Mesenchymal stem cell (in vitro differentiated cells and primary cell): ENCODE data around the gene REEP5.
A peak's percentile ranks its signal among the peaks of the same experiment; 100 is the strongest.

Source experiments
- DNase-seq: peaks from one replicate; pipeline ENCODE4 v3.0.0-alpha.2; 2013
- H2AFZ ChIP-seq: one replicate; pipeline ENCODE4 v1.6.1; 2013; ENCODE audit warnings: low read depth, mild to moderate bottlenecking, control low read depth, inconsistent platforms, low read length, moderate library complexity
- H2AK5ac ChIP-seq: 2 replicates; pipeline ENCODE4 v1.6.1; 2013; ENCODE audit warnings: low read length, moderate library complexity, mild to moderate bottlenecking, inconsistent platforms; ENCODE audit not compliant: severe bottlenecking
- H2BK120ac ChIP-seq: one replicate; pipeline ENCODE4 v1.6.1; 2013; ENCODE audit warnings: low read depth, mild to moderate bottlenecking, inconsistent platforms, low read length, moderate library complexity
- H2BK12ac ChIP-seq, 2 experiments: one replicate each; pipeline ENCODE4 v1.6.1; 2013; ENCODE audit warnings: inconsistent platforms in 2 of 2, low read length in 2 of 2, mild to moderate bottlenecking in 2 of 2, moderate library complexity in 2 of 2, control low read depth in 1 of 2
- H2BK15ac ChIP-seq: one replicate; pipeline ENCODE4 v1.6.1; 2013; ENCODE audit warnings: mild to moderate bottlenecking, low read depth, inconsistent platforms; ENCODE audit not compliant: poor library complexity, severe bottlenecking
- H2BK5ac ChIP-seq: 2 replicates; pipeline ENCODE4 v1.6.1; 2013; ENCODE audit warnings: low read depth, mild to moderate bottlenecking, low read length, control low read depth, inconsistent platforms; ENCODE audit not compliant: poor library complexity, severe bottlenecking
- H3K14ac ChIP-seq, 2 experiments: one replicate each; pipeline ENCODE4 v1.6.1; 2013; ENCODE audit warnings: inconsistent platforms in 2 of 2, low read length in 2 of 2, control low read depth in 1 of 2, mild to moderate bottlenecking in 1 of 2, moderate library complexity in 1 of 2
- H3K18ac ChIP-seq, 2 experiments: one replicate each; pipeline ENCODE4 v1.6.1; 2013; ENCODE audit warnings: inconsistent platforms in 2 of 2, low read length in 2 of 2, control low read depth in 1 of 2, low read depth in 1 of 2, mild to moderate bottlenecking in 1 of 2
- H3K23ac ChIP-seq, 2 experiments: one replicate each; pipeline ENCODE4 v1.6.1; 2013; ENCODE audit warnings: inconsistent platforms in 2 of 2, low read length in 2 of 2, mild to moderate bottlenecking in 2 of 2, moderate library complexity in 2 of 2, control low read depth in 1 of 2
- H3K27ac ChIP-seq: 2 replicates; pipeline ENCODE4 v1.5.1; 2013; ENCODE audit warnings: mild to moderate bottlenecking, moderate library complexity, low read length, control low read depth, inconsistent platforms; ENCODE audit not compliant: poor library complexity, severe bottlenecking
- H3K27me3 ChIP-seq, 2 experiments: 2 replicates each; pipeline versions ENCODE4 v1.6.1 to v1.7.0; 2013; ENCODE audit warnings: low read length in 2 of 2, mild to moderate bottlenecking in 2 of 2, moderate library complexity in 2 of 2, control low read depth in 1 of 2, inconsistent platforms in 1 of 2; ENCODE audit not compliant: control insufficient read depth in 1 of 2, insufficient read depth in 1 of 2
- H3K36me3 ChIP-seq, 2 experiments: 2 replicates each; pipeline versions ENCODE4 v1.6.1 to v1.7.0; 2013; ENCODE audit warnings: low read length in 2 of 2, control low read depth in 1 of 2, inconsistent platforms in 1 of 2, low read depth in 1 of 2, mild to moderate bottlenecking in 1 of 2; ENCODE audit not compliant: insufficient read depth in 2 of 2, control insufficient read depth in 1 of 2
- H3K4ac ChIP-seq, 2 experiments: one replicate each; pipeline ENCODE4 v1.6.1; 2013; ENCODE audit warnings: inconsistent platforms in 2 of 2, low read length in 2 of 2, mild to moderate bottlenecking in 2 of 2, moderate library complexity in 2 of 2, control low read depth in 1 of 2, low read depth in 1 of 2
- H3K4me1 ChIP-seq: 2 replicates; pipeline ENCODE4 v1.6.1; 2013; ENCODE audit warnings: low read depth, low read length, control low read depth; ENCODE audit not compliant: control insufficient read depth, insufficient read depth
- H3K4me2 ChIP-seq: 2 replicates; pipeline ENCODE4 v1.6.1; 2013; ENCODE audit warnings: low read length, mild to moderate bottlenecking, inconsistent platforms; ENCODE audit not compliant: poor library complexity, severe bottlenecking
- H3K4me3 ChIP-seq, 2 experiments: 2 replicates each; pipeline versions ENCODE4 v1.5.1 to v1.7.0; 2013; ENCODE audit warnings: low read length in 2 of 2, mild to moderate bottlenecking in 2 of 2, control low read depth in 1 of 2, low read depth in 1 of 2; ENCODE audit not compliant: insufficient read depth in 1 of 2
- H3K79me1 ChIP-seq: replicated peaks from 2 replicates; pipeline ENCODE4 v1.6.1; 2013; ENCODE audit warnings: mild to moderate bottlenecking, control low read depth, low read length, inconsistent platforms; ENCODE audit not compliant: poor library complexity, severe bottlenecking
- H3K9ac ChIP-seq: 2 replicates; pipeline ENCODE4 v1.7.0; 2013; ENCODE audit warnings: mild to moderate bottlenecking, low read length, moderate library complexity
- H3K9me3 ChIP-seq: 2 replicates; pipeline ENCODE4 v1.7.0; 2013; ENCODE audit warnings: mild to moderate bottlenecking, low read length; ENCODE audit not compliant: control insufficient read depth
- H4K8ac ChIP-seq: one replicate; pipeline ENCODE4 v1.6.1; 2013; ENCODE audit warnings: inconsistent platforms, mild to moderate bottlenecking, low read length, moderate library complexity
- H4K91ac ChIP-seq: one replicate; pipeline ENCODE4 v1.6.1; 2013; ENCODE audit warnings: mild to moderate bottlenecking, low read length, inconsistent platforms
- WGBS: methylation state at CpG from one replicate; pipeline ENCODE4 v1.1.7; 2013; ENCODE audit warnings: mixed read lengths; 5-methylcytosine and 5-hydroxymethylcytosine counted together

The REEP5 gene

GRCh38 chr5:112918679-112919078 lies 3.3 kb downstream of the REEP5 start:
- Histone ChIP-seq H2BK12ac (no peak overlapping the region), H3K27ac (no peak overlapping the region), H3K4ac (no peak overlapping the region), H3K9ac (no peak overlapping the region), H3K18ac (no peak overlapping the region), H3K79me1 (peaks cover 16% of the 10 kb centered on the region), H3K4me3 (no peak overlapping the region), H2BK5ac (no peak overlapping the region), H3K4me2 (no peak overlapping the region), H3K4me1 (peaks cover 16% of the 10 kb centered on the region), H3K36me3 (peaks cover 19 to 49% of the 10 kb centered on the region in 2 experiments), H3K27me3 (no peaks in the 10 kb centered on the region), H2BK15ac (no peak overlapping the region), H2BK120ac (no peak overlapping the region), H2AK5ac (no peak overlapping the region), H3K14ac (peak overlapping the region in 1 of 2 experiments; percentile 35), H2AFZ (no peak overlapping the region), H3K23ac (no peak overlapping the region), H4K91ac (peak overlapping the region; percentile 21), H4K8ac (no peak overlapping the region), H3K9me3 (no peaks in the 10 kb centered on the region)
- peak; percentile 27 for DNase-seq
- 22% methylated on average over 1 of the region's 1 CpG for WGBS

DNA sequence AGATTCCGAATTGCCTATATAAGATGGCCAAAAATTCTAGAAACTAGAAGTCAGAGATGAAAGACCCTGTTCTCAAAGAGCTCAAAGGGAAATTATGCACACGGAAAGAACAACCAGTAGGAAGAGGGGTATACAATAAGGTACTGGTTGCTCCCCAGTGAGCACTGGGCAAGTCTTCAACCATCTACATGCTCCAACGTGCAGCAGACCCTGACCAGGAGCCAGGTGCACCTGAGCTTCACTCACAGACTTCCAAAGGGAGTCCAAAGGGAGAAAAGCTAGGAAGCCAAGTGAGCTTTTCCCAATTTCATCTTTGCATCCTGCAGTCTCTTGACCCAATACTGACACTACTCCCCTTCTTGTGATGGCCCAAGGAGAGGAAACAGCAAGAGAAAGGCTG lies 3.9 kb downstream of the REEP5 start:
- Histone ChIP-seq H2BK12ac (no peak overlapping the region), H2AFZ (no peak overlapping the region), H3K4me1 (peaks cover 16% of the 10 kb centered on the region), H3K4ac (no peak overlapping the region), H3K4me2 (no peak overlapping the region), H3K27me3 (no peaks in the 10 kb centered on the region), H3K36me3 (peaks cover 19 to 50% of the 10 kb centered on the region in 2 experiments), H3K79me1 (peaks cover 16% of the 10 kb centered on the region), H3K18ac (no peak overlapping the region), H4K91ac (no peak overlapping the region), H3K27ac (no peak overlapping the region), H2BK5ac (no peak overlapping the region), H3K4me3 (no peak overlapping the region), H3K14ac (no peak overlapping the region), H2AK5ac (no peak overlapping the region), H4K8ac (no peak overlapping the region), H2BK120ac (no peak overlapping the region), H3K23ac (no peak overlapping the region), H3K9ac (no peak overlapping the region), H2BK15ac (no peak overlapping the region), H3K9me3 (no peaks in the 10 kb centered on the region)
- WGBS, result 96% methylated on average over 3 of the region's 3 CpGs
- no peak for DNase-seq

- H3K27ac ChIP-seq, result no peak overlapping the region
- H3K4me1 ChIP-seq, result peaks cover 18% of the 10 kb centered on the region
- H2AFZ ChIP-seq, result no peak overlapping the region
- no peaks in the 10 kb centered on the region for H3K9me3 ChIP-seq
- H3K27me3 ChIP-seq, result no peaks in the 10 kb centered on the region
- H4K8ac ChIP-seq, result no peak overlapping the region
- peaks cover 16% of the 10 kb centered on the region for H3K79me1 ChIP-seq
- H3K36me3 ChIP-seq, result peaks cover 21 to 50% of the 10 kb centered on the region in 2 experiments
- H3K4me2 ChIP-seq, result no peak overlapping the region
- H2BK12ac ChIP-seq, result no peak overlapping the region
- no peak overlapping the region for H3K14ac ChIP-seq
- H3K4ac ChIP-seq, result no peak overlapping the region
- no peak overlapping the region for H4K91ac ChIP-seq
- H2BK5ac ChIP-seq, result no peak overlapping the region
- H3K18ac ChIP-seq, result no peak overlapping the region
- no peak overlapping the region for H2AK5ac ChIP-seq
- no peak overlapping the region for H2BK120ac ChIP-seq
- WGBS, result 100% methylated on average over 2 of the region's 2 CpGs
- DNase-seq, result no peak
- no peak overlapping the region for H2BK15ac ChIP-seq
- no peak overlapping the region for H3K9ac ChIP-seq
- H3K4me3 ChIP-seq, result no peak overlapping the region
- H3K23ac ChIP-seq, result no peak overlapping the region
These were observed 4.5 kb downstream of the REEP5 start for GRCh38 chr5:112917453-112917995.

DNA sequence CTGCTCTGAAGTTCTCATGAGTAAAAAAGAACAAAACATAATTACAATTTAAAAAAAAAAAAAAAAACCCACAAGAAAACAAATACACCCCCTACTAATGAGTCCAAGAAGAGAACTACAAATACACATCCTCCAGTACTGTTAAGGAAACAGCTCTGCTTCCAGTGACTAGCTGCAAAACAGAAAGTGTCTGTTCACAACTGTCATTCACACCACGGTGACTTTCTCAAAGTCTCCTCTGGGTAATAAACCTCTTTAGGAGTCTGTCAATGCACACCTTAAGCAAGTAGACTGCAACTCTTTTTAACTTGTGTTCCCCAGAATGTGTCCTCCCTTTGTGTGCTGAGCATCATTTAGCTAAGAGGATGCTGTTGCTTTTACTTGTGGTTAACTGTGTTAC lies 6.2 kb downstream of the REEP5 start:
- no peaks in the 10 kb centered on the region for H3K9me3 ChIP-seq
- H2AFZ ChIP-seq, result no peak overlapping the region
- no peaks in the 10 kb centered on the region for H3K27me3 ChIP-seq
- H3K18ac ChIP-seq, result no peak overlapping the region
- H3K36me3 ChIP-seq, result peaks cover 21 to 60% of the 10 kb centered on the region in 2 experiments
- H3K23ac ChIP-seq, result no peak overlapping the region
- H4K8ac ChIP-seq, result no peak overlapping the region
- no peak overlapping the region for H2BK12ac ChIP-seq
- peaks cover 15% of the 10 kb centered on the region for H3K4me1 ChIP-seq
- H3K4ac ChIP-seq, result no peak overlapping the region
- no peak overlapping the region for H4K91ac ChIP-seq
- H3K4me2 ChIP-seq, result no peak overlapping the region
- no peak overlapping the region for H2BK15ac ChIP-seq
- no peak overlapping the region for H3K27ac ChIP-seq
- H2BK120ac ChIP-seq, result no peak overlapping the region
- 89% methylated on average over 1 of the region's 1 CpG for WGBS
- no peak overlapping the region for H3K14ac ChIP-seq
- DNase-seq, result no peak
- peaks cover 15% of the 10 kb centered on the region for H3K79me1 ChIP-seq
- H3K4me3 ChIP-seq, result peak overlapping the region in 1 of 2 experiments; percentile 21
- no peak overlapping the region for H2BK5ac ChIP-seq
- H2AK5ac ChIP-seq, result no peak overlapping the region
- H3K9ac ChIP-seq, result peak overlapping the region; percentile 21
